Heart left ventricle (tissue), 16 donors: Measurements from ENCODE around the gene TAS2R60. TPM values are rescaled to one million over a fixed set of nuclear protein-coding genes. Genes with fewer than 3 reads are reported as not detected.

ENCODE experiments used
- ATAC-seq, 4 donors: fragments of 200-7000 bp; cut with Tn5 transposase; one replicate each; pipeline ENCODE4 v1.9.1; 2020 to 2022; ENCODE audit warnings: moderate library complexity in 4 of 4, mild to moderate bottlenecking in 3 of 4, moderate number of reproducible peaks in 1 of 4
- DNase-seq, 5 donors: peaks; one replicate each; pipeline ENCODE4 v3.0.0-alpha.2; 2020
- H3K27ac ChIP-seq, 12 donors: fragments of 200-600 bp; sonication (generic) in 4 of 12; one replicate each; pipeline versions ENCODE4 v1.5.0 to v1.8.0; 2016 to 2022; ENCODE audit warnings: mild to moderate bottlenecking in 2 of 12
- H3K27me3 ChIP-seq, 9 donors: fragments of 200-600 bp; sonication (generic) in 2 of 9; one replicate each; pipeline versions ENCODE4 v1.5.1 to v1.8.0; 2016 to 2022; ENCODE audit warnings: mild to moderate bottlenecking in 3 of 9
- H3K36me3 ChIP-seq, 9 donors: fragments of 200-600 bp; sonication (generic) in 2 of 9; one replicate each; pipeline versions ENCODE4 v1.5.0 to v1.8.0; 2018 to 2022; ENCODE audit warnings: mild to moderate bottlenecking in 2 of 9
- H3K4me1 ChIP-seq, 12 donors: fragments of 200-600 bp; sonication (generic) in 4 of 12; one replicate each; pipeline versions ENCODE4 v1.5.0 to v1.8.0; 2016 to 2022; ENCODE audit warnings: mild to moderate bottlenecking in 3 of 12
- H3K4me3 ChIP-seq, 12 donors: fragments of 200-600 bp; sonication (generic) in 4 of 12; one replicate each; pipeline versions ENCODE4 v1.5.0 to v1.8.0; 2017 to 2022; ENCODE audit warnings: mild to moderate bottlenecking in 9 of 12, moderate library complexity in 4 of 12
- H3K9me3 ChIP-seq, 12 donors: fragments of 200-600 bp; sonication (generic) in 4 of 12; one replicate each; pipeline versions ENCODE4 v1.5.0 to v1.8.0; 2016 to 2022; ENCODE audit warnings: mild to moderate bottlenecking in 1 of 12
- POLR2A ChIP-seq, 2 donors: fragments of 450-650 bp; IDR thresholded peaks; one replicate each; pipeline ENCODE4 v1.6.1; 2017; ENCODE audit warnings: antibody characterized with exemption in 2 of 2, mild to moderate bottlenecking in 2 of 2, moderate library complexity in 2 of 2
- WGBS, 4 donors: extraction: QIAGEN DNeasy Blood & Tissue Kit in 2 of 4; methylation state at CpG; one replicate each; pipeline versions ENCODE4 v1.1.5 to v1.1.7; 2013 to 2018; 5-methylcytosine and 5-hydroxymethylcytosine counted together
- intact Hi-C, 10 donors: fragments of 100-400 bp; cut with DNase I; formaldehyde crosslinking; loops; one replicate each; pipeline versions ENCODE4 v1.11.1 to v1.14.2; 2022
- polyA plus RNA-seq, 2 donors: library from polyadenylated mRNA; stranded (reverse); fragments of 200-250 nt; gene quantifications; one replicate each; pipeline ENCODE4 v1.2.3, GENCODE V29; 2013
- total RNA-seq, 9 donors: library from RNA; depleted of rRNA in 2 of 9; stranded (reverse); fragments of >200 nt in 2 of 9; fragmentation: NEBNext Ultra II Directional in 3 of 9; extraction: Animal tissue kit (Norgen Biotek cat#: 25700) in 3 of 9; gene quantifications; one replicate each; pipeline versions ENCODE4 v1.1.0 to v1.2.4, GENCODE V29; 2016 to 2023
- TF ChIP-seq, protein P1 (sequence below), 12 donors: fragments of 200-600 bp; sonication (generic) in 4 of 12; IDR thresholded peaks; one replicate each; pipeline versions ENCODE4 v1.5.0 to v1.8.0; 2018 to 2022; ENCODE audit warnings: antibody characterized with exemption in 12 of 12, mild to moderate bottlenecking in 5 of 12
- donor health status: ischemic (EF 13 %, LVEDD 7.1; RV severe dilation, severe dysfunction).
- donor health status: healthy with polysubstance abuse.
- donor health status: DM: no; HTN: yes; CAD: no.
- donor health status: DM: no; HTN: no; CAD: no.
- donor health status: ischemic (EF 25% LVEDD 6.9; RV normal size, moderate dysfunction).
- donor health status: ischemic (EF 25% LVEDD 5.7; RV mildly dilated, moderate dysfunction).
- donor health status: healthy.
- donor health status: DM: yes; HTN: yes; CAD: no.
- donor health status: ischemic (EF 35%, LVEDD 5.7; RV mildly dilated, moderate dysfunction).
- donor health status: nonischemic (EF 11% LVEDD 7.7; RV severe dilation, severe dysfunction).
- donor health status: DM: yes; HTN: yes; CAD: no.
- donor health status: PGD.
- donor health status: ischemic (EF 29% LVEDD 5.4; RV normal size, mild dysfunction).
- donor health status: nonischemic (EF 23%, LVEDD 6.1; RV moderate dilation, normal function).

TAS2R60 gene
- total and polyA plus RNA-seq, 11 donors = not detected

DNA sequence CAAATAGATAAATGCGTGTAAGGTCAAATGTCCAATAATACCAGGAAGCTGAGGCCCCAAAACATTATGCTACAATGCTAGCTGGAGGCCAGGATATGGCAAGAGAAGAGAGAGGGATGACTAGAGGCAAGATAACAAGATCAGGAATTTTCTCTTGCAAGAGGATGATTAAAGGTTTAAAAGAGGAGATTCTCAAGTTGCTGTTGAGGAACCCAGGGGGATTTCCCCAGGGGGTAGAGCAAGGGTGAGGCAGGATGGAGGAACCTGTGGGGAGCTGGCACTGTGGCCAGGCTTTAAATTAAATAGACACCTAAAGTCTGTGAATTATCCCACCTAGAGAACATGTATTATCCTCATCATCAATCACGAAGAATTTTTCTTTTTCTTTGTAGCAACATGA, 3.4 kb upstream of the TAS2R60 start:
- no peaks in the 10 kb centered on the region for H3K9me3 ChIP-seq
- no peak overlapping the region for H3K27ac ChIP-seq
- DNase-seq (no peak), ATAC-seq (no peak)
- TF ChIP-seq POLR2A (IDR thresholded peaks at IDR 0.05) = no peak
- TF ChIP-seq, protein P1, sequence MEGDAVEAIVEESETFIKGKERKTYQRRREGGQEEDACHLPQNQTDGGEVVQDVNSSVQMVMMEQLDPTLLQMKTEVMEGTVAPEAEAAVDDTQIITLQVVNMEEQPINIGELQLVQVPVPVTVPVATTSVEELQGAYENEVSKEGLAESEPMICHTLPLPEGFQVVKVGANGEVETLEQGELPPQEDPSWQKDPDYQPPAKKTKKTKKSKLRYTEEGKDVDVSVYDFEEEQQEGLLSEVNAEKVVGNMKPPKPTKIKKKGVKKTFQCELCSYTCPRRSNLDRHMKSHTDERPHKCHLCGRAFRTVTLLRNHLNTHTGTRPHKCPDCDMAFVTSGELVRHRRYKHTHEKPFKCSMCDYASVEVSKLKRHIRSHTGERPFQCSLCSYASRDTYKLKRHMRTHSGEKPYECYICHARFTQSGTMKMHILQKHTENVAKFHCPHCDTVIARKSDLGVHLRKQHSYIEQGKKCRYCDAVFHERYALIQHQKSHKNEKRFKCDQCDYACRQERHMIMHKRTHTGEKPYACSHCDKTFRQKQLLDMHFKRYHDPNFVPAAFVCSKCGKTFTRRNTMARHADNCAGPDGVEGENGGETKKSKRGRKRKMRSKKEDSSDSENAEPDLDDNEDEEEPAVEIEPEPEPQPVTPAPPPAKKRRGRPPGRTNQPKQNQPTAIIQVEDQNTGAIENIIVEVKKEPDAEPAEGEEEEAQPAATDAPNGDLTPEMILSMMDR (IDR thresholded peaks at IDR 0.05) = no peak
- WGBS, 4 donors = 78 to 92% (median 85%) methylated on average over 2 of the region's 2 CpGs
- H3K36me3 ChIP-seq = no peaks in the 10 kb centered on the region
- H3K4me3 ChIP-seq = no peak overlapping the region
- no peaks in the 10 kb centered on the region for H3K4me1 ChIP-seq
- intact Hi-C loops = no loop called here
- no peaks in the 10 kb centered on the region for H3K27me3 ChIP-seq

DNA sequence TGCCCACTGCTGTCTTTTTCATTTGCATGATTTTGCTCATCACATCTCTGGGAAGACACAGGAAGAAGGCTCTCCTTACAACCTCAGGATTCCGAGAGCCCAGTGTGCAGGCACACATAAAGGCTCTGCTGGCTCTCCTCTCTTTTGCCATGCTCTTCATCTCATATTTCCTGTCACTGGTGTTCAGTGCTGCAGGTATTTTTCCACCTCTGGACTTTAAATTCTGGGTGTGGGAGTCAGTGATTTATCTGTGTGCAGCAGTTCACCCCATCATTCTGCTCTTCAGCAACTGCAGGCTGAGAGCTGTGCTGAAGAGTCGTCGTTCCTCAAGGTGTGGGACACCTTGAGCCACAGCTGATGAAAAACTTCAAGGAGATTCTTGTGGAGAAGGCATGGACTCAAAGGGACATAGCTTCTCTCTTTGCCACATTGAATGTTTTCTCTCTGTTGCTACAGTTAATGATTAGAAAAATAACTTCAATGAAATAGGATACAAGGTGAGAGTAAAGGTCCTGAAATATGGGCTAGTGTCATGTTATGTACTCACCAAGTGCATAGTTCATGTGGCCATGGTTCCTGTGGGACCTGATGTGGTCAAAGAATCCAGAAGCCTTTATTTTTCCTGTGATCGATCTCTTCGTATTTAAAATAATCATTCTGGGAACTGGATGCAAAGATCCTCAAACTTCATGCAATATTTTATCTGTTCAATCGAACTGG, 970 bp downstream of the TAS2R60 start:
- no peak overlapping the region for H3K4me3 ChIP-seq
- TF ChIP-seq, protein P1 (IDR thresholded peaks at IDR 0.05) = no peak
- TF ChIP-seq POLR2A (IDR thresholded peaks at IDR 0.05) = no peak
- no peaks in the 10 kb centered on the region for H3K36me3 ChIP-seq
- H3K27me3 ChIP-seq = peaks cover 0 to 15% (median 0%) of the 10 kb centered on the region in 9 donors
- intact Hi-C loops = no loop called here
- ATAC-seq (no peak), DNase-seq (no peak)
- 90 to 93% (median 93%) methylated on average over 6 of the region's 6 CpGs for WGBS, 4 donors
- H3K9me3 ChIP-seq = no peaks in the 10 kb centered on the region
- no peaks in the 10 kb centered on the region for H3K4me1 ChIP-seq
- no peak overlapping the region for H3K27ac ChIP-seq

DNA sequence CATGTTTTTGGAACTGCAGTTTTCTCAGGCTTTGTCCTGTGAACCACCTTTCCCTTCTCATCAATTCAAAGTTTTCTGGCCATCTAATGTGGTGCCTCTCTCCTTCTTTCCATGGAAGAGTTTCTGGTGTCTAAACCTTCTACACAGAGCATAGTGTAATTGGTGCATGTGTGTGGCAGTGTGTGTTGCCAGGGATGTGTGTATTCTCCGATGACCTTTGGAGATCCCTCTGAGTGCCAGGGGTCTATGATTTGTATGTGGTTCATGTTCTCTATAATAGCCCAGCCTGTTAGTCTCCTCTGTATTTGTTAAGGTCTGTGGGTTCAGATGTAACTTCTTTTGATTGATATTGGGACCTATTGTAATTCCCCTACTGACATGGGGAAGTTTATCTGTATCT, 1.5 kb downstream of the TAS2R60 start:
- WGBS, 4 donors = 92 to 97% (median 94%) methylated on average over 1 of the region's 1 CpG
- no peak for DNase-seq
- H3K27ac ChIP-seq = no peak overlapping the region
- no peaks in the 10 kb centered on the region for H3K4me1 ChIP-seq
- no peaks in the 10 kb centered on the region for H3K9me3 ChIP-seq
- H3K36me3 ChIP-seq = no peaks in the 10 kb centered on the region
- no peak overlapping the region for H3K4me3 ChIP-seq
- TF ChIP-seq POLR2A (IDR thresholded peaks at IDR 0.05) = no peak
- TF ChIP-seq, protein P1 (IDR thresholded peaks at IDR 0.05) = no peak
- no peak for ATAC-seq
- peaks cover 0 to 15% (median 0%) of the 10 kb centered on the region in 9 donors for H3K27me3 ChIP-seq
- intact Hi-C loops = no loop called here

DNA sequence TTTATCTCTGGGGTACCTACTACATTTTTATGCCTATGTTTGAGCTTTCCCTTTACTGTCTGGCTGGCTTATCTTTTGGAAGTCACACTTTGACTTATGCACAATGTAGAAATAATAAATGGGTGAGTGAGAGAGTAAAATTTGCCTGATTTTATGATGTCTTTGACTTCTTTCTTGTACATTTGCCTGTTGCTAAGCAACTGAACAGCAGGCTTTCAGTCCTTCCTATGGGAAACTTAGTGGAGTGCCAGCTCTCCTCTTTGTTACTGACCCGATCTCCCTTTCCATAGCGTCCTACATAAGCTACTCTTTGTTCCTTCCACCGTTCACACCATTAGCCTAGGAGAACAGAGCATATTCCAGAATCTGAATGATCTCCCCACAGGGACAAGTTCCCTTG, 4.2 kb downstream of the TAS2R60 start:
- ATAC-seq (no peak), DNase-seq (no peak)
- Histone ChIP-seq H3K36me3 (no peaks in the 10 kb centered on the region), H3K27me3 (peaks cover 0 to 15% (median 0%) of the 10 kb centered on the region in 9 donors), H3K9me3 (no peaks in the 10 kb centered on the region), H3K27ac (no peak overlapping the region), H3K4me1 (no peaks in the 10 kb centered on the region), H3K4me3 (no peak overlapping the region)
- intact Hi-C loops = no loop called here
- 57 to 70% (median 62%) methylated on average over 3 of the region's 3 CpGs for WGBS, 4 donors
- TF ChIP-seq POLR2A (IDR thresholded peaks at IDR 0.05) = no peak
- TF ChIP-seq, protein P1 (IDR thresholded peaks at IDR 0.05) = no peak
